OCI-M2 (cell line): ENCODE data around the gene MEMO1.
A peak's percentile ranks its signal among the peaks of the same experiment; 100 is the strongest.
"Not testable (repeated sequence)": the region's sequence is repeated elsewhere in the genome, so short reads cannot be mapped to it uniquely, and the experiment has no call there.

ENCODE experiments used
- DNase-seq: peaks from one replicate; lab custom pipeline; 2025; ENCODE audit not compliant: unreplicated experiment; lab: John Stamatoyannopoulos, UW

Gene MEMO1

DNA sequence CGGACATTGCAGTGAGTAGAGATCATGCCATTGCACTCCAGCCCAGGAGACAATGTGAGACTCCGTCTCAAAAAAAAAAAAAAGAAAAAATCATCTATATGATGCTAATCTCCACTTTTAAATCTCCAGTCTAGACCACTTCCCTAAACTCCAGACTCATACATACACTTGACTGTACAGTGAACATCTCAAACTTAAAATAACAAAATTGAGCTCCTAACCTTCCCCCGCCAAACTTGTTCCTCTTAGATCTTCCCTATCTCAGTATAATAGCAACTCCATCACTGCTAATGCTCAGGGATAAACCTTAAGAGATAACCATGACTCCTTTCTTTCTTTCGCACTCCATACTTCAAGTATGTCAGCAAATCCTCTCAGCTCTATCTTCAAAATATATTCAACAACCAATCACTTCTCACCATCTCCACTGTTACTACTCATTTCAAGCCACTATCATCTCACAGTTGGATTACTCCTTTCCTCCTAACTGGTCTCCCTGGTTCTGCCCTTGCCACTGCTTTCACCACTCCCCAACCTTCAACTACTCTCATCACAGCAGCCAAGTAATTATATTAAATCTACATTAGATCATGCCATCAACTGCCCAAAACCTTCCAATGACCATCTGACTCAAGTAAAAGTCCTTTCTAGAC is 12.0 kb downstream of the MEMO1 start:
- DNase-seq, result no peak

DNA sequence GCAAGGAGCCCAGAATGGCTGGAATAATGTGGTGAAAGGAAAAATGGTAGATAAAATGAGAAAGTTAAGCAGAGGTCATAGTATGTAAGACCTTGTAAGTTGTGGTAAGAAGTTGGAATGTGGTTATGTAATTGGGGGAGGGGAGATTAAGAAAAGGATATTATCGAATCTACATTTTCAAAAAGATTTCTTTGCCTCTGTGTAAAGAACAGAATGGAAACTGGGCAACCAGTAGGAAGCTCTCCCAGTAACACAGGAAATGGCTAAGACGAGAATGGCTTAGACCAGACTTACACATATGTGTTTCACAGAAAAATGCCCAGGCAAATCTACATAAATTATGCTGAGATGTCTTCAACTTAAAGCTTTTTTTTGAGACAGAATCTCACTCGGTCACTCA is 13.2 kb downstream of the MEMO1 start:
- no peak for DNase-seq

DNA sequence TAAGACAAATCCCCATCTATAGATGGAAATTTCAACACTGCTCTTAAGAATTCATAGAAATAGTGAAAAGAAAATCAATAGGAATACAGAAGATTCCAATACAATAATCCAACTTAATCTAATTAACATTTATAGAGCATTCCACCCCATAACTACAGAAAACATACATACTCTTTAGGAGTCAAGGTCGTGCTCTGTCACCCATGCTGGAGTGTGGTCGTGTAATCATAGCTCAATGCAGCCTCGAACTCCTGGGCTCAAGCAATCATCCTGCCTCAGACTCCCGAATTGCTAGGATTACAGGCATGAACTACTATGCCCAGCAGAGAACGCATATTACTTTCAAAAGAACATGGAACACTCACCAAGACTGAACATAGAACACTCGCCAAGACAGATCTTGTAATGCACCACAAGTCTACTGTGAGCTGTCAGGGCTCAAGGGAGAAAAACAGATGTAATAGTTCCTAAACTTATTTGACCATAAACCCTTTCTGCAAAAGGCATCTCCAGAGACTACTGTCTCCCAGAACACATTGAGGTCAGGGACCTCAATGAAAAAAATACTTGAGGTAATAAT is 14.1 kb downstream of the MEMO1 start:
- no peak for DNase-seq

DNA sequence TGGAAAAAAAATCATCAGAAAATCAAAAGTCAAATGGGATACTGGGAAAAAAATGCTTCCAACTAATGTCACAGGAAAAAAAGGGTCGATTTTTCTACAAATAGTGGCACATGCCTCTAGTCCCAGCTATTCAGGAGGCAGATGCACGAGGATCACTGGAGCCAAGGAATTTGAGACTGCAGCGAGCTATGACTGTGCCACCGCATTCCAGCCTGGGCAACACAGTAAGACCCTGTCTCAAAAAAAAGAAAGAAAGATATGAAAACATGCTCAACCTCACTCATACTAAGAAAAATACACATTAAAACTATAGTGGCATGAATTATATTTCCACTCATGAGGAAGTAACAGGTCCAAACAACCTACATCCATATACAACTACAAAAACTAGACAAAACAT is 17.9 kb downstream of the MEMO1 start:
- DNase-seq, result no peak

DNA sequence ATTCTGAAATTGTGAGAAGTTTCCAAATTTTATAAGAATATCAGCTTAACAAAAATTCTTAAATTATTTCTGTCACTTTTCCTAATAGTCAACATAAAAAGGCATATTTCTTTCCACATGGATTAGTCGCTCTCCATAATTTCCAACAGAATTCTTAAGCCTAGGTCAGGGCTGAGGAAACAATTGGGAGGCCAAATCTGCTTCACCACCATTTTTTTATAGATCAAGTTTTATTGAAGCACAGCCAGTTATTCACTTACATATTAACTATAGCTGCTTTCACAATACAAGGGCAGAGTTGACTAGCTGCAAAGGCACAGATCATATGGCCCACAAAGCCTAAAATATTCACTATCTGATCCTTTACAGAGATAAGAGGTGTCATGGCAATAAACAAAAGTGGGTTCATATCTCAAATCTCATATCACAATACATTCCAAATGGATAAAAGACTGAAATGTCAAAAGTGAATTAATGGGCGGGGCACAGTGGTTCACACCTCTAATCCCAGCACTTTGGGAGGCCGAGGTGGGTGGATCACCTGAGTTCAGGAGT is 18.7 kb downstream of the MEMO1 start:
- DNase-seq, result no peak

DNA sequence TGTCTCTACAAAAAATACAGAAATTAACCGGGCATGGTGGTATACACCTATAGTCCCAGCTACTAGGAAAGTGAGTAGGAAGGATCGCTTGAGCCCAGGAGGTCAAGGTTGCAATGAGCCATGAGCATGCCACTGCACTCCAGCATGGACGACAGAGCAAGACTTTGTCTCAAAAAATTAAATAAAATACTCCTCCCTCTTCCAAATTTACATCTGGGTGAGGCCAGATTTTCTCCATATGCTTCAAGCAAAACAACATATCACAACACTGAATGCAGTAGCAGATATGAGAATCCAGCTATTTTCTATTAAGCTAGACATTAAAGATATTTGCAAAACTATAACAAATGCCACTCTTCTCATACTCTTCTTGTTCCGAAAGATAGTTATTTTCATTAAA is 20.9 kb downstream of the MEMO1 start:
- no peak for DNase-seq

DNA sequence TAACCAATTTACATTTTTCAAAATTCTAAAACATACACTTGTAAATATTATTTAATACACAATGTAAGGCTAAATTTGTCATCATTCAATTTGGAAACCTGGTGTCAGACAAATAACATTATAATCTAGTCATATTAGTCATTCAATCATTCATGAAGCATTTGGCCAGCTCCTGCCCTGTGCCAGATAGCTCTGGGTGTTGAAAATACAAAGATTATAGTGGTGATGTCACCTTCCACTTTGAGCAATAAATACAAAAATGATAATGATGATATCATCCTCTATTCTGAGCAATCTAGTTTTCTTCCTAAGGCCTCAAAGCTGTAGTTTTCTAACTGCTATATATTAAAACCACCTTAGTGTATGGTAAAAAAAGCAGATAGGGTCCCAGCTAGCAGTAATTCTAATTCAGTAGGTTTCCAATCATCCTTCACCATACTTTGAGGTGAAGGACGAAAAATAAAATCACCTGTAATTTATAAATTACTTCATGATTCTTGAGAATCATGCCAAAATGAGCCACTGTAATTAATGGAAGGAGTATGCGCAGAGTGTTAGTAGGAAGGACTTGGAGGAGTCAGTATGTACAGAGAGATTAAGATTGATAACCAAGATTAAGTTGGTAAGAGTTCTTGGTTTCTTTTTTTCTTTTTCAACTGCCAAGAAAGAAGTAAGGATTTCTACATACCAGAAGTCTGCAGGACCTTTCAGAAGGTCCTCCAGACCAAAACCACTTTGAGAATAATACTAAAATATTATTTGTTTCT is 23.2 kb downstream of the MEMO1 start:
- no peak for DNase-seq

DNA sequence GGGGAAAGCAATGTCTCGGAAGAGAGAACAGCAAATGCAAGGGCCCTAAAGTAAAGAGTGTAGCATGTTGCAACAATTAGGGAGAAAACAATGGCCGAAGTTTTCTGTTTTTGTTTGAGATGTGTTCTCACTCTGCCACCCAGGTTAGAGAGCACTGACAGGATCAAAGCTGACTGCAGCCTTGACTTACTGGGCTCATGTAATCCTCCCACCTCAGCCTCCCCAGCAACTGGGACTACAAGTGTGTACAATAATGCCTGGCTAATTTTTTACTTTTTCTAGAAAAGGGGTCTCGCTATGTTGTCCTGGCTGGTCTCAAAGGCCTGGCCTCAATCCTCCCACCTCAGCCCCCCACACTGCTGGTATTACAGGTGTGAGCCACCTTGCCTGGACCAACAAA is 23.9 kb downstream of the MEMO1 start:
- no peak for DNase-seq

DNA sequence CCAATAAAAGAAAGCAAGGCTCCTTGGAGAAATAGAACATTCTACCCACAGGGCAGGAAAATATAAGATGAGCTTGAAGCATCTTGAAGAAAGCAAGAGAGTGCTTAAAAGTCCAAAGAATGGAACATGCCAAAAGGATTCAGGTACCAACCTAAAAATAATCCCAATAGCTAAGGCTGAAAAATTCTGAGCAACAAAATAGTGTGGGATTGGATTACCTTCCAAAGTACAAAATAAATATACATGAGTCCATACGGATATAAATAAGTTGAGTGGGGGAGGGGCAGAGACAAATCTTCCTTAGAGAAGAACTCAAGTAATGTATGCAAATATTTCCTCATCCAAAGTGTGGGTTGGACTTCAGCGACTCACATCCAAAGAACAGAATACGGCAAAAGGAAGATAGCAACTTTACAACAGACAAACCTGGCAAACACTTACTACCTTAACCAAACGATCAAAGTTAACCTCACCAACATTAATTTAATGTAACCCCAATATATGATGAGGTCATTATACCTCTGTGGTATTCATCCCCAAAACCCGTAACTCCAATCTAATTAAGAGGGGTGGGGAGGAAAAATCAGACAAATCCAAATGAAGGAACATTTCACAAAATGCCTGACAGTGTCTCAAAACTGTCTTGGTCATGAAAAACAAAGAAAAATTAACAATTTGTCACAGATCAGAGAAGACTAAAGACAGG is 26.9 kb downstream of the MEMO1 start:
- no peak for DNase-seq

DNA sequence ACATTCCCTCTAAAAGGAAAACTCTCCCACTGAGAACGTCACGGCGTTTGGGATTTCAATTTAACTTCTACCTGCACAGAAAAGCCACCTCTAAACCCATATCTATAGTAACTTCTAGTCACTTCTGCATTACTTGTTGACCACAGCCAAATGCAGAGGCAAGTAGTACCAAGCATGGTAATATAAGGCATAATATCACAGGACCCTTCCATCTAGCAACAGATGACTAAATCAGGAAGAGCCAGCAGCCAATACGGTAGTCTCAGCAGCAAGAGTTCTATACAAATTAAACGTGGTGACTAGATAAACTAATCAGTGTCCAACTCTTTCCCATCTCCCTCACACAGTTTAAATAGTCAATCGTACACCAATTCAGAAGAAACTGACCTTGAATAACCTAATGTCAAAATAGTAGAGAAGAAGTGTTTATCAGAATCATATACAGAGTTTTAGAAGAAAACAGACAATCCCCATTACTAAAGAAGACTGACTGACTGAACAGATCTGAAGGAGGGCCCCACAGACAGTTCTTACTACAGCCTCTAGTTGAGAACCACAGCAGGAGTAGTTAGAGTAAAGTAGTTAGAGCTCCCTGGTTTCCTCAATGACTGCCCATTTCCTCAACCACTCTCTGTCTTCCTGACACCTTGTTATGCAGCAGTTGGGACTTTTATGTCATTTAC is 30.0 kb downstream of the MEMO1 start:
- DNase-seq, result peak; percentile 7

DNA sequence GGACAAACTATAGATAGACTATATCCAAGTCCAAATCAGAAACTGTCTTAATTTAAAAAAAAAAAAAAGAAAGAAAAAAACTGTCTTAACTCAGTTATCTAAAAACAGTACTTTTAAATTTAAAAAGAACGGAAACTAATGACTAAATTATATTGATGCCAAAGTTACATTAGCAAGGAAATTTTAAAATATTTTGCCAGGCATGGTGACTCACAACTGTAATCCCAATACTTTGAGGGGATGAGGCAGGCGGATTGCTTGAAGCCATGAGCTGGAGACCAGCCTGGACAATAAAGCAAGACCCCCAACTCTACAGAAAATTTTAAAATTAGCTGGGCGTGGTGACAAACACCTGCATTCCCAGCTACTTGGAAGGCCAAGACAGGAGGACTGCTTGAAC is 30.9 kb downstream of the MEMO1 start:
- DNase-seq, result no peak

DNA sequence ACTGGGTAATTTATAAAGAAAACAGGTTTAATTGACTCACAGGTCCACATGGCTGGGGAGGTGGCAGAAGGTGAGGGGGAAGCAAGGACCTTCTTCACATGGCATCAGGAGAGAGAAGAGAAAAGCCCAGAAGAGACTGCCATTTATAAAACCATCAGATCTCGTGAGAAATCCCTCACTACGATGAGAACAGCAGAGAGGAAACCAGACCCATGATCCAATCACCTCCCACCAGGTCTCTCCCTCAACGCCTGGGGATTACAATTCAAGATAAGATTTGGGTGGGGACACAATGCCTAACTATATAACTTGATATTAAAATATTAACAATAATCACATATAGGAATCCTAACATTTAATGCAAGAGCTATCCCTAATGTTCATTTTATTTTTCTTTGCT is 31.8 kb downstream of the MEMO1 start:
- no peak for DNase-seq

DNA sequence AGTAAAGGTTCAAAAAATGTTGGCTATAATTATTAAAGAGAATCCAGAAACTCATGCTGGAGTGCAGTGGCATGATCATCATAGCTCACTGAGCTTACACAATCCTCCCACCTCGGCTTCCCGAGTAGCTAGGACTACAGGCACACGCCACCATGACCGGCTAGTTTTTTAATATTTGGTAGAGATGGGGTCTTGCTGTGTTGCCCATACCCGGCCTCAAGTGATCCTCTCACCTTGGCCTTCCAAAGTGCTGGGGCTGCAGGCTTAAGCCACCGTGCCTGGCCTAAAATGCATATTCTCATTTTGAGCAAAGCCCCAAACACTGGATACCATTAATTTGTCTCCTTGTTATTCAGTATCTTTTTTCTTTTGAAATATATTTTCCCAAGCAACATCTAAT is 32.4 kb downstream of the MEMO1 start:
- DNase-seq, result no peak

DNA sequence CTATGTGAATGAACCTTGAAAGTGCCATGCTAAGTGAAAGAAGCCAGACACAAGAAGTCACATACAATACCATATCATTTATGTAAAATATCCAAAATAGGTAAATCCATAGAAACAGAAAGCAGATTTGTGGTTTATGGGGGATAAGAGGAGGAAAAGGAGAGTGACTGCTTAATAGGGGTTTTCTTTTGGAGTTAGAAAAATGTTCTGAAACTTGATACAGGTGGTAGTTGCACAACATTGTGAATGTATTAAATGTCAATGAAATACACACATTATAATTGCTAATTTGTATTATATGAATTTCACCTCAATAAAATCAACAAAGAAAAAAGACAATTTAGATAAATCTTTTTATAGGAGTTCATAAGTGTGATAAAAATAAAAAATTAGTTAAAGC is 37.1 kb downstream of the MEMO1 start:
- no peak for DNase-seq

DNA sequence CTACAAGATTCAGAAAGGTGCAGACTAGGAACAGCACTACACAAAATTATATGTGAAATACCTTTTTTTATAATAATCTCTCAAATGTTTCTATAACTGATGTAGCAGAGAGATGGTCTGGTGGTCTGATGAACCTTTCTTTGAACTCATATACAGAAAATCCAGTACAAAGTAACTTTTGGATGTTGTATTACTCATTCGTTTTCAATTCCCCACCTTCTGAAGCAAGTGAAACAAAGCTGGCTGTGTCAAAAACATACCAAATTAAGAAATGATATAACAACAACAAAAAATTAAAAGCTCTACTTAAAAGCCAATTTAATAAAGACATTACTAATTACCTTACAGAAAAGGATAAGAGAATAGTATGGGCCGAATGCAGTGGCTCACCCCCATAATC is 38.7 kb downstream of the MEMO1 start:
- no peak for DNase-seq

DNA sequence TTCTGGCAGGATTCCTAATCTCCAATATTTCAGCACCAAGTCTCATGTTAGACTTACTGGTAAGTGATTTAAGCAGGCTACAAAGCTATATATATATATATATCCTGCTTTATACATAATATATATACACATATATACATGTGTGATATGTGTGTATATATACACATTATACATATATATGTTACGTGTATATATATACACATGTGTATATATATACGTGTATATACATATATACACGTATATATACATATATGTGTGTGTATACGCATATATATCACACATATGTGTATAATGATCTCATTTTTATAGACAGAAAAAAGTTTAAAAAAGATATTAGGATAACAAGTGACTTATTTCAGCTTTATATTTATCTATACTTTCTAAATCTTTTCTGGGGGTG is 41.6 kb downstream of the MEMO1 start:
- no peak for DNase-seq

DNA sequence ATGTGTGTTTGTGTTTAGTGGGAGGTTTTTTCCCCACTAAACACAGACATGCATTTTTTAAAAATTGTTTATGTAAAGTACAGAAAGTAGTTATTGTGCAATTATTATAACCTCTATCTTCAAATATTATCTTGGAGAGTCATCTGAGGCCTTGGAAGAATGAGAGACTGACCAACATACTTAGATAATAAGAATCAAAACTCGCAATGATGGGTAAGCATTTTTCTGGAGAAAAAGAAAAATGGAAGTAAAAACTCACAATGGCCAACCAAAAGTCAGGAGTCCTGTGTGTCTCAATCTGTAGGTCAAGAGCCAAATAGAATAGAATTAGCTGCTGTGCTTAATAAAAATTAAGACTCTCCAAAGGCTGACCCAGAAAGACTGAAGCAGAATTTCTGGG is 43.0 kb downstream of the MEMO1 start:
- no peak for DNase-seq

DNA sequence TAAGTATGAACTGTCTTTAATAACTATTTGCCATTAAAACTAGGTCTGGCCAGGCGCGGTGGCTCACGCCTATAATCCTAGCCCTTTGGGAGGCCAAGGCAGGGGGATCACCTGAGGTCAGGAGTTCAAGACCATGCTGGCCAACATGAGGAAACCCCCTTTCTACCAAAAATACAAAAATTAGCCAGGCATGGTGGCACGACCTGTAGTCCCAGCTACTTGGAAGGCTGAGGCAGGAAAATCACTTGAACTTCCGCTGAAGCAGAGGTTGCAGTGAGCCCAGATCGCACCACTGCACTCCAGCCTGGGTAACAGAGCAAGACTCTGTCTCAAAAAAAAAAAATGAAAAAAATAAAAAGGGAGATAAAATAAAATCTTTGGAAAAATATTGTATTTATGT is 44.4 kb downstream of the MEMO1 start:
- not testable (repeated sequence) for DNase-seq

DNA sequence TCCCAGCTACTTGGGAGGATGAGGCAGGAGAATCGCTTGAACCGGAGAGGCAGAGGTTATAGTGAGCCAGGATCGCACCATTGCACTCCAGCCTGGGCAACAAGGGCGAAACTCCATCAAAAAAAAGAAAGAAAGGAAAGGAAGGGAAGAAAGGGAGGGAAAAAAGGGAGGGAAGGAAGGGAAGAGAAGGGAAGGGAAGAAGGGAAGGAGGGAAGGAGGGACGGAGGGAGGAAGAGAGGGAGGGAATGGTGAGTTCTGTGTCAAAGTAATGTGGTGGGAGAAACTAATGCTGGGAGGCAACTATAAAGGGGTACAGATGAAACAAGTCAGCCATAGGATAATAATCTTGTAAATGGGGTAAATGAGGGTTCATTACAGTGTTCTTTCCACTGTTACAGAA is 45.7 kb downstream of the MEMO1 start:
- DNase-seq, result no peak

DNA sequence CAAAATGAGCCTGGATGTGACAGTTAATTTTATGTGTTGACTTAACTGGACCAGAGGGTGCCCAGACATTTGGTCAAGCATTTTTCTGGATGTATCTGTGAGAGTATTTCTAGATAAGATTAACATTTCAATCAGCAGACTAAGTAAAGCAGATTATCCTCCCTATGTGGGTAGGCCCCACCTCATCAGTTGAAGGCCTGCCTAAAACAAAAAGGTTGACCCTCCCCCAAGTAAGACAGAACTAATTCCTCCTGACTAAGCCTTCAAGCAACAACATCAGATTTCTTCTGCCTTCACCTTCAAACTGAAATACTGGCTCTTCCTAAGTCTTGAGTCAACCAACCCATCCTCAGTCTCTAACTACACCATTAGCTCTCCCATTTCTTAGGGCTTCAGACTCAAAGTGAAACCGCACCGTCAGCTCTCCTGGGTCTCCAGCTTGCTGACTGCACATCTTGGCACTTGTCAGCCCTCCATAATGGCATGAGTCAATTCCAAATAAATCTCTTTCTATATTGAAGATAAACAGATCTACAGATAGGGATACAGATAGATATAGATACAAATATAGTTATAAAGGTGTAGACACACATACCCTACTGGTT is 47.9 kb downstream of the MEMO1 start:
- DNase-seq, result no peak
